Measurements from ENCODE around the gene CDC37. TPM values are rescaled to one million over a fixed set of nuclear protein-coding genes. Genes with fewer than 3 reads are reported as not detected.

CDC37 gene
- total RNA-seq, 1 experiment from 2014 or later, result 560 TPM

GRCh38 chr19:10393137-10393536, 10.2 kb downstream of the CDC37 start:
- CTCF ChIA-PET, result interaction anchor here (0.6 to 1.1 kb wide), 2 partner anchors 134 to 159 kb away, joined by 3 to 5 read pairs; no protein-coding TSS in a partner anchor
- intact Hi-C loops (cut with micrococcal nuclease), result no loop called here
- peaks cover 14% of the 10 kb centered on the region for H4K20me1 ChIP-seq (ENCODE audit: low read length)
- no peaks in the 10 kb centered on the region for H3K27me3 ChIP-seq (ENCODE audit: low read length)
- ATAC-seq (no peak), DNase-seq (no peak)
- no peaks in the 10 kb centered on the region for H3K9me2 ChIP-seq (replicated peaks; ENCODE audit: low read length)
- no TSS peak for BruUV-seq (replicated peaks)
- no peak for TF ChIP-seq EZH2phosphoT487 (IDR thresholded peaks at IDR 0.05; ENCODE audit: borderline replicate concordance, low read length)
- no peak for TF ChIP-seq EZH2 (IDR thresholded peaks at IDR 0.05; ENCODE audit: low read length, unreplicated experiment)
- no peak for TF ChIP-seq CTCF (conservative IDR thresholded peaks at IDR 0.05; ENCODE audit: low read depth, low read length)
- H3K27ac ChIP-seq (ENCODE audit: low read length), result no peak overlapping the region
- no peaks in the 10 kb centered on the region for H3K9me3 ChIP-seq (ENCODE audit: low read length)
- peaks cover 19% of the 10 kb centered on the region for H3K79me2 ChIP-seq (ENCODE audit: low read length)
- no peak overlapping the region for H3K4me2 ChIP-seq (ENCODE audit: low read length)
- no peak overlapping the region for H3K9ac ChIP-seq (ENCODE audit: low read length)
- H3K4me3 ChIP-seq (ENCODE audit: low read length), result no peak overlapping the region
- H2AFZ ChIP-seq (ENCODE audit: low read length), result no peak overlapping the region
- H3K36me3 ChIP-seq (ENCODE audit: low read depth, low read length), result peaks cover 34% of the 10 kb centered on the region
- POLR2A ChIA-PET (ENCODE audit: unreplicated experiment), result no interaction called here
- H3K4me1 ChIP-seq (ENCODE audit: insufficient read depth, low read length), result no peaks in the 10 kb centered on the region
- no peaks in the 10 kb centered on the region for H3F3A ChIP-seq (ENCODE audit: low read length, unreplicated experiment)

GRCh38 chr19:10392120-10392519, 11.2 kb downstream of the CDC37 start:
- Histone ChIP-seq H3K27me3 (ENCODE audit: low read length) (no peaks in the 10 kb centered on the region), H3K9me2 (replicated peaks; ENCODE audit: low read length) (no peaks in the 10 kb centered on the region), H3K9ac (ENCODE audit: low read length) (no peak overlapping the region), H3K27ac (ENCODE audit: low read length) (no peak overlapping the region), H3K79me2 (ENCODE audit: low read length) (peaks cover 9% of the 10 kb centered on the region), H3K4me2 (ENCODE audit: low read length) (no peak overlapping the region), H4K20me1 (ENCODE audit: low read length) (peaks cover 7% of the 10 kb centered on the region), H3K4me3 (ENCODE audit: low read length) (no peak overlapping the region), H3K36me3 (ENCODE audit: low read depth, low read length) (peaks cover 30% of the 10 kb centered on the region), H3F3A (ENCODE audit: low read length, unreplicated experiment) (no peaks in the 10 kb centered on the region), H3K4me1 (ENCODE audit: insufficient read depth, low read length) (no peaks in the 10 kb centered on the region), H2AFZ (ENCODE audit: low read length) (no peak overlapping the region), H3K9me3 (ENCODE audit: low read length) (no peaks in the 10 kb centered on the region)
- ATAC-seq, result no peak
- ChIA-PET CTCF (interaction anchor here (0.7 to 1.1 kb wide), 2 partner anchors 121 to 133 kb away, joined by 3 read pairs; partner anchors contain the start of gene ICAM1), POLR2A (ENCODE audit: unreplicated experiment) (no interaction called here)
- intact Hi-C loops (cut with micrococcal nuclease), result no loop called here
- TF ChIP-seq EZH2 (IDR thresholded peaks at IDR 0.05; ENCODE audit: low read length, unreplicated experiment) (no peak), EZH2phosphoT487 (IDR thresholded peaks at IDR 0.05; ENCODE audit: borderline replicate concordance, low read length) (no peak), CTCF (conservative IDR thresholded peaks at IDR 0.05; ENCODE audit: low read depth, low read length) (no peak)
- no TSS peak for BruUV-seq (replicated peaks)
- DNase-seq, result no peak

GRCh38 chr19:10390652-10391286, 12.6 kb downstream of the CDC37 start:
- Histone ChIP-seq H3K27ac (ENCODE audit: low read length) (no peak overlapping the region), H3K36me3 (ENCODE audit: low read depth, low read length) (peaks cover 28% of the 10 kb centered on the region), H3K4me1 (ENCODE audit: insufficient read depth, low read length) (no peaks in the 10 kb centered on the region), H3K4me2 (ENCODE audit: low read length) (no peak overlapping the region), H3F3A (ENCODE audit: low read length, unreplicated experiment) (no peaks in the 10 kb centered on the region), H3K9me2 (replicated peaks; ENCODE audit: low read length) (no peaks in the 10 kb centered on the region), H3K27me3 (ENCODE audit: low read length) (no peaks in the 10 kb centered on the region), H2AFZ (ENCODE audit: low read length) (no peak overlapping the region), H3K9me3 (ENCODE audit: low read length) (no peaks in the 10 kb centered on the region), H3K9ac (ENCODE audit: low read length) (no peak overlapping the region), H3K4me3 (ENCODE audit: low read length) (no peak overlapping the region), H3K79me2 (ENCODE audit: low read length) (no peaks in the 10 kb centered on the region), H4K20me1 (ENCODE audit: low read length) (no peaks in the 10 kb centered on the region)
- no TSS peak for BruUV-seq (replicated peaks)
- POLR2A ChIA-PET (ENCODE audit: unreplicated experiment), result no interaction called here
- CTCF ChIA-PET, result interaction anchor here (0.5 to 1.9 kb wide), 7 partner anchors 56 to 256 kb away, joined by 3 to 23 read pairs (median 5); no protein-coding TSS in a partner anchor
- DNase-seq (peak; percentile 84), ATAC-seq (peak; percentile 71)
- TF ChIP-seq EZH2phosphoT487 (IDR thresholded peaks at IDR 0.05; ENCODE audit: borderline replicate concordance, low read length), result no peak
- peak; percentile 92 for TF ChIP-seq CTCF (conservative IDR thresholded peaks at IDR 0.05; ENCODE audit: low read depth, low read length)
- intact Hi-C loops (cut with micrococcal nuclease), result no loop called here

Measured in PC-3 (cell line).